ENCODE results near the gene RPSA. TPM values are rescaled to one million over a fixed set of nuclear protein-coding genes. Genes with fewer than 3 reads are reported as not detected.
A peak's percentile ranks its signal among the peaks of the same experiment; 100 is the strongest.

The RPSA gene
- total RNA-seq, 2 experiments from 2014 or later: 2,498 to 3,023 TPM

- intact Hi-C loops (cut with DNase I, micrococcal nuclease): loop anchor here (5.0 to 10.0 kb wide), 3 partner anchors 284 to 1251 kb away; partner anchors contain the start of genes ACAA1 (in 1 of the 2), GORASP1 (in 1 of the 2), MYD88 (in 1 of the 2) and TTC21A (in 1 of the 2)
- Mint-ChIP-seq H3K9me3 (ENCODE audit: low read depth) (no peaks in the 10 kb centered on the region), H3K4me1 (peaks cover 49% of the 10 kb centered on the region), H3K36me3 (ENCODE audit: low read depth) (peaks cover 39% of the 10 kb centered on the region), H3K27ac (peak overlapping the region; percentile 73), H3K27me3 (no peaks in the 10 kb centered on the region), H3K4me3 (no peak overlapping the region)
- ATAC-seq (no peak), DNase-seq (no peak)
- POLR2A ChIA-PET: interaction anchor here (0.6 kb wide), 1 partner anchor 320 kb away, joined by 3 read pairs; no protein-coding TSS in a partner anchor
- CTCF ChIA-PET: interaction anchor here (0.6 to 2.4 kb wide), 7 partner anchors 8 to 361 kb away, joined by 3 to 6 read pairs (median 3); no protein-coding TSS in a partner anchor
Observed at GRCh38 chr3:39388741-39389248, 17.7 kb upstream of the RPSA start.

GRCh38 chr3:39390181-39390580 lies 16.3 kb upstream of the RPSA start:
- no peak overlapping the region for H3K4me3 Mint-ChIP-seq
- peaks cover 41% of the 10 kb centered on the region for H3K4me1 Mint-ChIP-seq

GRCh38 chr3:39396690-39397089 lies 9.8 kb upstream of the RPSA start:
- Mint-ChIP-seq H3K27me3 (no peaks in the 10 kb centered on the region), H3K9me3 (ENCODE audit: low read depth) (no peaks in the 10 kb centered on the region), H3K36me3 (ENCODE audit: low read depth) (peaks cover 63% of the 10 kb centered on the region), H3K4me1 (peaks cover 4% of the 10 kb centered on the region), H3K27ac (no peak overlapping the region), H3K4me3 (no peak overlapping the region)
- DNase-seq (no peak), ATAC-seq (no peak)
- ChIA-PET CTCF (interaction anchor here (0.6 to 0.7 kb wide), 2 partner anchors 8 to 13 kb away, joined by 3 read pairs; no protein-coding TSS in a partner anchor), POLR2A (interaction anchor here (1.6 kb wide), 1 partner anchor 9 kb away, joined by 3 read pairs; no protein-coding TSS in a partner anchor)
- intact Hi-C loops (cut with DNase I, micrococcal nuclease): no loop called here

More at GRCh38 chr3:39390181-39390580, 16.3 kb upstream of the RPSA start:
- peaks cover 51% of the 10 kb centered on the region for H3K36me3 Mint-ChIP-seq (ENCODE audit: low read depth)
- H3K9me3 Mint-ChIP-seq (ENCODE audit: low read depth): no peaks in the 10 kb centered on the region
- intact Hi-C loops (cut with DNase I, micrococcal nuclease): no loop called here
- no peak for DNase-seq
- no peak for ATAC-seq
- POLR2A ChIA-PET: no interaction called here
- no peaks in the 10 kb centered on the region for H3K27me3 Mint-ChIP-seq
- H3K27ac Mint-ChIP-seq: peak overlapping the region; percentile 55
- CTCF ChIA-PET: interaction anchor here (0.7 to 1.7 kb wide), 3 partner anchors 12 to 26 kb away, joined by 3 to 4 read pairs (median 3); partner anchors contain the start of gene RPSA

- Mint-ChIP-seq H3K9me3 (ENCODE audit: low read depth) (no peaks in the 10 kb centered on the region), H3K36me3 (ENCODE audit: low read depth) (peaks cover 51% of the 10 kb centered on the region), H3K4me3 (no peak overlapping the region), H3K27ac (no peak overlapping the region), H3K27me3 (no peaks in the 10 kb centered on the region), H3K4me1 (peaks cover 7% of the 10 kb centered on the region)
- CTCF ChIA-PET: no interaction called here
- ATAC-seq (no peak), DNase-seq (no peak)
- intact Hi-C loops (cut with DNase I, micrococcal nuclease): no loop called here
- POLR2A ChIA-PET: no interaction called here
Observed at GRCh38 chr3:39398700-39399099, 7.8 kb upstream of the RPSA start.

GRCh38 chr3:39401983-39402382 lies 4.5 kb upstream of the RPSA start:
- Mint-ChIP-seq H3K27ac (peak overlapping the region; percentile 65), H3K4me1 (peaks cover 12% of the 10 kb centered on the region), H3K27me3 (no peaks in the 10 kb centered on the region), H3K36me3 (ENCODE audit: low read depth) (peaks cover 31% of the 10 kb centered on the region), H3K9me3 (ENCODE audit: low read depth) (no peaks in the 10 kb centered on the region), H3K4me3 (no peak overlapping the region)
- CTCF ChIA-PET: interaction anchor here (1.0 kb wide), 1 partner anchor 18 kb away, joined by 3 read pairs; no protein-coding TSS in a partner anchor
- ATAC-seq (peak; percentile 14), DNase-seq (peak; percentile 41)
- POLR2A ChIA-PET: interaction anchor here (0.6 kb wide), 1 partner anchor 123 kb away, joined by 3 read pairs; no protein-coding TSS in a partner anchor
- intact Hi-C loops (cut with DNase I, micrococcal nuclease): loop anchor here in 1 of 2 experiments (10.0 kb wide), 1 partner anchor 1123 kb away; the partner anchor contains the start of gene ZNF621

- H3K9me3 Mint-ChIP-seq (ENCODE audit: low read depth): no peaks in the 10 kb centered on the region
- ATAC-seq (no peak), DNase-seq (no peak)
- H3K4me1 Mint-ChIP-seq: peaks cover 32% of the 10 kb centered on the region
- CTCF ChIA-PET: interaction anchor here (0.7 to 1.6 kb wide), 4 partner anchors 9 to 254 kb away, joined by 3 to 7 read pairs (median 4); no protein-coding TSS in a partner anchor
- H3K27me3 Mint-ChIP-seq: no peaks in the 10 kb centered on the region
- intact Hi-C loops (cut with DNase I, micrococcal nuclease): loop anchor here (5.0 to 10.0 kb wide), 2 partner anchors 1052 to 1120 kb away; partner anchors contain the start of genes RPL14 (in 1 of the 2) and ZNF621 (in 1 of the 2)
- POLR2A ChIA-PET: interaction anchor here (0.6 kb wide), 2 partner anchors 21 to 333 kb away, joined by 3 to 6 read pairs; no protein-coding TSS in a partner anchor
- H3K36me3 Mint-ChIP-seq (ENCODE audit: low read depth): peaks cover 43% of the 10 kb centered on the region
- no peak overlapping the region for H3K4me3 Mint-ChIP-seq
- H3K27ac Mint-ChIP-seq: no peak overlapping the region
Observed at GRCh38 chr3:39404943-39405686, 1.4 kb upstream of the RPSA start.

- DNase-seq (no peak), ATAC-seq (no peak)
- H3K4me1 Mint-ChIP-seq: peaks cover 36% of the 10 kb centered on the region
- H3K27ac Mint-ChIP-seq: peak overlapping the region; percentile 98
- ChIA-PET CTCF (interaction anchor here (0.7 to 3.0 kb wide), 5 partner anchors 11 to 254 kb away, joined by 3 to 12 read pairs (median 3); no protein-coding TSS in a partner anchor), POLR2A (interaction anchor here (0.6 kb wide), 2 partner anchors 9 to 900 kb away, joined by 3 read pairs; no protein-coding TSS in a partner anchor)
- H3K4me3 Mint-ChIP-seq: peak overlapping the region; percentile 98
- no peaks in the 10 kb centered on the region for H3K9me3 Mint-ChIP-seq (ENCODE audit: low read depth)
- intact Hi-C loops (cut with DNase I, micrococcal nuclease): loop anchor here (1.0 to 10.0 kb wide), 8 partner anchors 22 to 1241 kb away; partner anchors contain the start of genes EIF1B (in 2 of the 2), RPL14 (in 2 of the 2), OXSR1 (in 1 of the 2) and SLC25A38 (in 1 of the 2)
- H3K27me3 Mint-ChIP-seq: no peaks in the 10 kb centered on the region
- H3K36me3 Mint-ChIP-seq (ENCODE audit: low read depth): peaks cover 46% of the 10 kb centered on the region
Observed at GRCh38 chr3:39405687-39406367, 693 bp upstream of the RPSA start.

GRCh38 chr3:39407259-39407629 lies 724 bp downstream of the RPSA start:
- ChIA-PET CTCF (interaction anchor here (0.7 to 3.0 kb wide), 6 partner anchors 9 to 1373 kb away, joined by 3 to 12 read pairs (median 4); no protein-coding TSS in a partner anchor), POLR2A (interaction anchor here (1.0 to 1.6 kb wide), 3 partner anchors 10 to 23 kb away, joined by 3 to 4 read pairs (median 3); no protein-coding TSS in a partner anchor)
- H3K27me3 Mint-ChIP-seq: no peaks in the 10 kb centered on the region
- no peak for DNase-seq
- no peak for ATAC-seq
- H3K4me3 Mint-ChIP-seq: peak overlapping the region; percentile 98
- intact Hi-C loops (cut with DNase I, micrococcal nuclease): loop anchor here (2.0 to 10.0 kb wide), 4 partner anchors 902 to 1118 kb away; partner anchors contain the start of genes EIF1B (in 2 of the 2), RPL14 (in 2 of the 2) and ZNF621 (in 1 of the 2)
- peaks cover 39% of the 10 kb centered on the region for H3K4me1 Mint-ChIP-seq
- peaks cover 56% of the 10 kb centered on the region for H3K36me3 Mint-ChIP-seq (ENCODE audit: low read depth)
- peak overlapping the region; percentile 98 for H3K27ac Mint-ChIP-seq
- no peaks in the 10 kb centered on the region for H3K9me3 Mint-ChIP-seq (ENCODE audit: low read depth)

GRCh38 chr3:39407773-39408492 lies 1.4 kb downstream of the RPSA start:
- Mint-ChIP-seq H3K27me3 (no peaks in the 10 kb centered on the region), H3K9me3 (ENCODE audit: low read depth) (no peaks in the 10 kb centered on the region), H3K36me3 (ENCODE audit: low read depth) (peaks cover 63% of the 10 kb centered on the region), H3K4me1 (peaks cover 43% of the 10 kb centered on the region), H3K27ac (peak overlapping the region; percentile 98), H3K4me3 (peak overlapping the region; percentile 98)
- DNase-seq (no peak), ATAC-seq (no peak)
- ChIA-PET CTCF (interaction anchor here (0.7 to 3.0 kb wide), 8 partner anchors 9 to 1374 kb away, joined by 3 to 12 read pairs (median 5); no protein-coding TSS in a partner anchor), POLR2A (interaction anchor here (0.7 to 1.6 kb wide), 3 partner anchors 9 to 59 kb away, joined by 3 to 4 read pairs (median 3); no protein-coding TSS in a partner anchor)
- intact Hi-C loops (cut with DNase I, micrococcal nuclease): loop anchor here (2.0 to 10.0 kb wide), 4 partner anchors 901 to 1117 kb away; partner anchors contain the start of genes EIF1B (in 2 of the 2), RPL14 (in 2 of the 2) and ZNF621 (in 1 of the 2)
